ENCODE measurements around the gene CBFA2T3.
"Not testable (repeated sequence)": the region's sequence is repeated elsewhere in the genome, so short reads cannot be mapped to it uniquely, and the experiment has no call there.

CBFA2T3 gene

GRCh38 chr16:88904676-88905365 lies 72.2 kb downstream of the CBFA2T3 start:
- DNase-seq = no peak

GRCh38 chr16:88903267-88903666 lies 73.7 kb downstream of the CBFA2T3 start:
- no peak for DNase-seq

- DNase-seq = no peak
Observed at GRCh38 chr16:88902744-88903143, 74.3 kb downstream of the CBFA2T3 start.

GRCh38 chr16:88901718-88902337 lies 75.2 kb downstream of the CBFA2T3 start:
- no peak for DNase-seq

GRCh38 chr16:88900662-88901052 lies 76.3 kb downstream of the CBFA2T3 start:
- no peak for DNase-seq

GRCh38 chr16:88899901-88900661 lies 76.9 kb downstream of the CBFA2T3 start:
- no peak for DNase-seq

GRCh38 chr16:88897696-88898425 lies 79.1 kb downstream of the CBFA2T3 start:
- no peak for DNase-seq

GRCh38 chr16:88896238-88897070 lies 80.6 kb downstream of the CBFA2T3 start:
- no peak for DNase-seq

GRCh38 chr16:88895335-88895734 lies 81.7 kb downstream of the CBFA2T3 start:
- DNase-seq = no peak

- DNase-seq = no peak
Observed at GRCh38 chr16:88894681-88895300, 82.2 kb downstream of the CBFA2T3 start.

- DNase-seq = not testable (repeated sequence)
Observed at GRCh38 chr16:88894266-88894665, 82.7 kb downstream of the CBFA2T3 start.

- no peak for DNase-seq
Observed at GRCh38 chr16:88893127-88893968, 83.7 kb downstream of the CBFA2T3 start.

GRCh38 chr16:88892065-88892464 lies 84.9 kb downstream of the CBFA2T3 start:
- no peak for DNase-seq

GRCh38 chr16:88891083-88891482 lies 85.9 kb downstream of the CBFA2T3 start:
- no peak for DNase-seq

GRCh38 chr16:88889702-88890352 lies 87.2 kb downstream of the CBFA2T3 start:
- not testable (repeated sequence) for DNase-seq

GRCh38 chr16:88888461-88889387 lies 88.3 kb downstream of the CBFA2T3 start:
- no peak for DNase-seq

GRCh38 chr16:88888057-88888456 lies 89.0 kb downstream of the CBFA2T3 start:
- no peak for DNase-seq

GRCh38 chr16:88886845-88887521 lies 90.0 kb downstream of the CBFA2T3 start:
- DNase-seq = no peak

- no peak for DNase-seq
Observed at GRCh38 chr16:88886420-88886844, 90.6 kb downstream of the CBFA2T3 start.

Measured in SIG-M5 (cell line).